GM23338 (cell line): Measurements from ENCODE around the gene PPP4C. TPM values are rescaled to one million over a fixed set of nuclear protein-coding genes. Genes with fewer than 3 reads are reported as not detected.
A peak's percentile ranks its signal among the peaks of the same experiment; 100 is the strongest.

Experiments used
- ATAC-seq: fragments of 200-7000 bp; cut with Tn5 transposase; 3 replicates; pipeline ENCODE4 v1.9.1; 2020
- DNase-seq: peaks from one replicate; pipeline ENCODE4 v3.0.0-alpha.2; 2015; ENCODE audit warnings: low spot score
- H2AFZ ChIP-seq: fragments of 200-600 bp; sonication (generic); 2 replicates; pipeline ENCODE4 v1.8.0; 2016; ENCODE audit warnings: antibody characterized with exemption, mild to moderate bottlenecking, moderate library complexity
- H3F3A ChIP-seq: fragments of 200-600 bp; sonication (generic); replicated peaks from 2 replicates; pipeline ENCODE4 v1.8.0; 2017; ENCODE audit warnings: antibody characterized with exemption, mixed run types, low read depth
- H3K27ac ChIP-seq: fragments of 200-600 bp; sonication (generic); 2 replicates; pipeline ENCODE4 v1.6.1; 2016; ENCODE audit warnings: low read depth
- H3K27me3 ChIP-seq: fragments of 200-600 bp; sonication (generic); 2 replicates; pipeline ENCODE4 v1.8.0; 2016; ENCODE audit warnings: mild to moderate bottlenecking, mixed run types, moderate library complexity; ENCODE audit not compliant: insufficient read depth
- H3K36me3 ChIP-seq: fragments of 200-600 bp; sonication (generic); 2 replicates; pipeline ENCODE4 v1.8.0; 2016; ENCODE audit warnings: mild to moderate bottlenecking; ENCODE audit not compliant: insufficient read depth
- H3K4me1 ChIP-seq: fragments of 200-600 bp; sonication (generic); 2 replicates; pipeline ENCODE4 v1.8.0; 2016; ENCODE audit warnings: mild to moderate bottlenecking, moderate library complexity; ENCODE audit not compliant: insufficient read depth
- H3K4me2 ChIP-seq: fragments of 200-600 bp; sonication (generic); 2 replicates; pipeline ENCODE4 v1.7.1; 2017; ENCODE audit warnings: mixed run types
- H3K4me3 ChIP-seq: fragments of 200-600 bp; sonication (generic); 2 replicates; pipeline ENCODE4 v1.6.1; 2016; ENCODE audit warnings: mixed run types
- H3K79me2 ChIP-seq: fragments of 200-600 bp; sonication (generic); replicated peaks from 2 replicates; pipeline ENCODE4 v1.8.0; 2017; ENCODE audit warnings: mild to moderate bottlenecking; ENCODE audit not compliant: insufficient read depth
- H3K9me2 ChIP-seq: fragments of 200-600 bp; sonication (generic); 2 replicates; pipeline ENCODE4 v1.8.0; 2017; ENCODE audit not compliant: insufficient read depth
- H4K20me1 ChIP-seq: fragments of 200-600 bp; sonication (generic); replicated peaks from 2 replicates; pipeline ENCODE4 v1.8.0; 2017; ENCODE audit warnings: mild to moderate bottlenecking; ENCODE audit not compliant: insufficient read depth
- H3K27ac Mint-ChIP-seq: 2 replicates; pipeline ENCODE4 v1.8.0; 2020; ENCODE audit warnings: inconsistent platforms, mild to moderate bottlenecking, moderate library complexity, mixed read lengths
- H3K27me3 Mint-ChIP-seq: 3 replicates; pipeline ENCODE4 v1.8.0; 2022; ENCODE audit warnings: low read depth, mild to moderate bottlenecking, moderate library complexity, mixed read lengths, inconsistent platforms; ENCODE audit not compliant: insufficient read depth, poor library complexity
- H3K36me3 Mint-ChIP-seq: 3 replicates; pipeline ENCODE4 v1.8.0; 2021; ENCODE audit warnings: low read depth, mild to moderate bottlenecking, inconsistent platforms, moderate library complexity, mixed read lengths
- H3K4me1 Mint-ChIP-seq: 3 replicates; pipeline ENCODE4 v1.8.0; 2020; ENCODE audit warnings: mild to moderate bottlenecking, inconsistent platforms, mixed read lengths
- H3K4me3 Mint-ChIP-seq: 3 replicates; pipeline ENCODE4 v1.8.0; 2021; ENCODE audit warnings: moderate library complexity, mild to moderate bottlenecking, inconsistent platforms, mixed read lengths
- H3K9me3 Mint-ChIP-seq: 3 replicates; pipeline ENCODE4 v1.8.0; 2020; ENCODE audit warnings: moderate library complexity, mild to moderate bottlenecking, inconsistent platforms, mixed read lengths
- polyA plus RNA-seq: library from polyadenylated mRNA; unstranded; fragments of >200 nt; fragmentation: Nextera tagmentation; extraction: Ambion mirVana; gene quantifications from 2 replicates; pipeline ENCODE4 v1.2.1, GENCODE V29; 2016
- total RNA-seq: library from RNA; depleted of rRNA; stranded (reverse); fragments of >200 nt; shearing (Covaris generic); gene quantifications from 2 replicates; pipeline ENCODE4 v1.2.3, GENCODE V29; 2014
- TF ChIP-seq, protein P1 (sequence below), 2 experiments: fragments of 200-600 bp in 1 of 2; sonication (generic) in 1 of 2; conservative IDR thresholded peaks; 2 replicates each; pipeline versions ENCODE4 v1.5.1 to v1.6.1; 2016 to 2017; ENCODE audit warnings: antibody characterized with exemption in 2 of 2, low read depth in 2 of 2, mild to moderate bottlenecking in 2 of 2, moderate library complexity in 1 of 2
- TF ChIP-seq, protein P2 (sequence below): IDR thresholded peaks from 2 replicates; pipeline ENCODE4 v1.6.1; 2016; ENCODE audit warnings: antibody characterized with exemption

PPP4C gene
- total and polyA plus RNA-seq, 2 experiments from 2014 or later, result 120 to 170 TPM

DNA sequence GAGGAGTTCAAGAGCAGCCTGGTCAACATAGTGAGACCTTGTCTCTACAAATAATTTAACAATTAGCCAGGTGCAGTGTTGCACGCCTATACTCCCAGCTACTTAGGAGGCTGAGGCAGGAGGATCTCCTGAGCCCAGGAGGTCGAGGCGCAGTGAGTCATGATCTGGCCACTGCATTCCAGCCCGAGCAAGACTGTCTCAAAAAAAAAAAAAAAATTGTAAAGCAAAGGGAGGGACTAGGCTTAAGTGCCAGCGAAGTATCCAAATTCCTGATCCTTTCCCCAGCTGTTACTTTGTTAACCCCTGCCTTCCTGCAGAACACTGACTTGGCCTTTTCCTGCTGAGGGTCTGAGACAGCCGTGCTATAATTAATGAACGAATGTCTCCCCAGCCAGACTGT lies 34.9 kb downstream of the PPP4C start:
- Mint-ChIP-seq H3K27ac (no peak overlapping the region), H3K9me3 (no peaks in the 10 kb centered on the region), H3K27me3 (peaks cover 6% of the 10 kb centered on the region), H3K4me3 (no peak overlapping the region), H3K4me1 (peaks cover 9% of the 10 kb centered on the region), H3K36me3 (no peaks in the 10 kb centered on the region; the same call in 2 of the 3 replicates)
- H3K4me2 ChIP-seq, result no peak overlapping the region
- ATAC-seq (no peak), DNase-seq (no peak)
- no peaks in the 10 kb centered on the region for H3K79me2 ChIP-seq
- TF ChIP-seq, protein P1, sequence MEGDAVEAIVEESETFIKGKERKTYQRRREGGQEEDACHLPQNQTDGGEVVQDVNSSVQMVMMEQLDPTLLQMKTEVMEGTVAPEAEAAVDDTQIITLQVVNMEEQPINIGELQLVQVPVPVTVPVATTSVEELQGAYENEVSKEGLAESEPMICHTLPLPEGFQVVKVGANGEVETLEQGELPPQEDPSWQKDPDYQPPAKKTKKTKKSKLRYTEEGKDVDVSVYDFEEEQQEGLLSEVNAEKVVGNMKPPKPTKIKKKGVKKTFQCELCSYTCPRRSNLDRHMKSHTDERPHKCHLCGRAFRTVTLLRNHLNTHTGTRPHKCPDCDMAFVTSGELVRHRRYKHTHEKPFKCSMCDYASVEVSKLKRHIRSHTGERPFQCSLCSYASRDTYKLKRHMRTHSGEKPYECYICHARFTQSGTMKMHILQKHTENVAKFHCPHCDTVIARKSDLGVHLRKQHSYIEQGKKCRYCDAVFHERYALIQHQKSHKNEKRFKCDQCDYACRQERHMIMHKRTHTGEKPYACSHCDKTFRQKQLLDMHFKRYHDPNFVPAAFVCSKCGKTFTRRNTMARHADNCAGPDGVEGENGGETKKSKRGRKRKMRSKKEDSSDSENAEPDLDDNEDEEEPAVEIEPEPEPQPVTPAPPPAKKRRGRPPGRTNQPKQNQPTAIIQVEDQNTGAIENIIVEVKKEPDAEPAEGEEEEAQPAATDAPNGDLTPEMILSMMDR (conservative IDR thresholded peaks at IDR 0.05; ENCODE audit: low read depth in 2 of 2), result no peak
- H3F3A ChIP-seq, result no peaks in the 10 kb centered on the region; the same call in 1 of the 2 replicates
- H3K4me3 ChIP-seq, result no peak overlapping the region
- no peaks in the 10 kb centered on the region for H4K20me1 ChIP-seq
- H2AFZ ChIP-seq, result no peak overlapping the region
- H3K4me1 ChIP-seq, result peaks cover 4% of the 10 kb centered on the region
- H3K27me3 ChIP-seq, result no peaks in the 10 kb centered on the region
- no peak overlapping the region for H3K27ac ChIP-seq
- H3K9me2 ChIP-seq, result no peaks in the 10 kb centered on the region
- no peaks in the 10 kb centered on the region for H3K36me3 ChIP-seq

DNA sequence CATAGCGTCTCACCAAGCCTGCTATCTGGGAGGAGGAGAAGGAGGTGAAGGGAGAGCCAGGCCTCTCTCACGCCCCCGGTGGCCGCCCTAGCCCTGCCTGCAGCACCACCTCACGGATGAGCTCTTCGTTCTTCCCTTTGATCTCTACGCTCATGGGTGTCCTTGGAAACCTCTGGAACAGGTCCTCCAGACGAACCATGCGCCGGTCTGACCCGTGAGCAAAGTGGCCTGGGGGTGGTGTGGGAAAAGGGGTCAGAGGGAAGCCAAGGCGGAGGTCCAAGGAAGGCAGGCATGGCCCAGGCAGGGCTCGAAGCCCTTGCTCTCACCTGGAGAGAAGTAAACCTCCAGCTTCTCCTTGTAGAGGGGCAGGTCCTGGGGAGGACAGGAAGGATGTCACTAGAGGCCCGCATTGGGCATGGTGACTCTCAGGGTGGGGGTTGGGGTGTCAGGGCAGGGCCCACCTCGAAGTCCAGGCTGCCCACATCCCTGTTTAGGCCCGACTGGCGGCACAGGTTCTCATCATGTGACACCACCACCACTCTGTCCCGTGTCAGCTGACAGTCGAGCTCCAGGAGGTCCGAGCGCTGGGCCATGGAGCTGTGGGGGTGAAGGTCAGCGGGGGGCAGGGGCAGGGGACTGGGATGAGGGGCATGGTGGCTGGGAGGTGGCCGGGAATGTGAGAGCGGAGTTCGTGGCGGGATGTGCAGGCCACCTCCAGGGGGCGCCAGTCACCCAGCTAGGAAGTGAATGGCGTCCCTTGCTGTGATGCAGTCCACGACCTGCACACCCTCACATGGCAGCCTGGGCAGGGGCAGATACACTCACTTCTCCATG lies 36.6 kb downstream of the PPP4C start:
- H3K27ac Mint-ChIP-seq, result no peak overlapping the region
- Histone ChIP-seq H2AFZ (no peak overlapping the region), H3K79me2 (no peaks in the 10 kb centered on the region), H3K36me3 (no peaks in the 10 kb centered on the region), H3K4me3 (no peak overlapping the region), H3K4me1 (peaks cover 4% of the 10 kb centered on the region), H4K20me1 (no peaks in the 10 kb centered on the region), H3K27me3 (no peaks in the 10 kb centered on the region), H3K4me2 (0 out of 2 replicates have a peak overlapping the region, but pooled peaks have one; percentile 26), H3K27ac (no peak overlapping the region), H3K9me2 (no peaks in the 10 kb centered on the region), H3F3A (no peaks in the 10 kb centered on the region; the same call in 1 of the 2 replicates)
- TF ChIP-seq, protein P1 (conservative IDR thresholded peaks at IDR 0.05; ENCODE audit: low read depth in 2 of 2), result peak; percentile 52 to 90
- TF ChIP-seq, protein P2, sequence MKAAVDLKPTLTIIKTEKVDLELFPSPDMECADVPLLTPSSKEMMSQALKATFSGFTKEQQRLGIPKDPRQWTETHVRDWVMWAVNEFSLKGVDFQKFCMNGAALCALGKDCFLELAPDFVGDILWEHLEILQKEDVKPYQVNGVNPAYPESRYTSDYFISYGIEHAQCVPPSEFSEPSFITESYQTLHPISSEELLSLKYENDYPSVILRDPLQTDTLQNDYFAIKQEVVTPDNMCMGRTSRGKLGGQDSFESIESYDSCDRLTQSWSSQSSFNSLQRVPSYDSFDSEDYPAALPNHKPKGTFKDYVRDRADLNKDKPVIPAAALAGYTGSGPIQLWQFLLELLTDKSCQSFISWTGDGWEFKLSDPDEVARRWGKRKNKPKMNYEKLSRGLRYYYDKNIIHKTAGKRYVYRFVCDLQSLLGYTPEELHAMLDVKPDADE, result no peak
- peak; percentile 93 for ATAC-seq
- DNase-seq, result peak; percentile 85
- H3K27me3 Mint-ChIP-seq, result peaks cover 7% of the 10 kb centered on the region
- no peaks in the 10 kb centered on the region; the same call in 2 of the 3 replicates for H3K36me3 Mint-ChIP-seq
- H3K4me3 Mint-ChIP-seq, result no peak overlapping the region
- no peaks in the 10 kb centered on the region for H3K9me3 Mint-ChIP-seq
- peaks cover 9% of the 10 kb centered on the region for H3K4me1 Mint-ChIP-seq
